HG03457 (cell line): Measurements from ENCODE around the gene MEIOSIN.
"Not testable (repeated sequence)": the region's sequence is repeated elsewhere in the genome, so short reads cannot be mapped to it uniquely, and the experiment has no call there.

Experiments used
- ATAC-seq: cut with Tn5 transposase; IDR thresholded peaks from one replicate; pipeline ENCODE4 v1.9.1; 2021; ENCODE audit warnings: moderate number of reproducible peaks; ENCODE audit not compliant: unreplicated experiment

Gene MEIOSIN

DNA sequence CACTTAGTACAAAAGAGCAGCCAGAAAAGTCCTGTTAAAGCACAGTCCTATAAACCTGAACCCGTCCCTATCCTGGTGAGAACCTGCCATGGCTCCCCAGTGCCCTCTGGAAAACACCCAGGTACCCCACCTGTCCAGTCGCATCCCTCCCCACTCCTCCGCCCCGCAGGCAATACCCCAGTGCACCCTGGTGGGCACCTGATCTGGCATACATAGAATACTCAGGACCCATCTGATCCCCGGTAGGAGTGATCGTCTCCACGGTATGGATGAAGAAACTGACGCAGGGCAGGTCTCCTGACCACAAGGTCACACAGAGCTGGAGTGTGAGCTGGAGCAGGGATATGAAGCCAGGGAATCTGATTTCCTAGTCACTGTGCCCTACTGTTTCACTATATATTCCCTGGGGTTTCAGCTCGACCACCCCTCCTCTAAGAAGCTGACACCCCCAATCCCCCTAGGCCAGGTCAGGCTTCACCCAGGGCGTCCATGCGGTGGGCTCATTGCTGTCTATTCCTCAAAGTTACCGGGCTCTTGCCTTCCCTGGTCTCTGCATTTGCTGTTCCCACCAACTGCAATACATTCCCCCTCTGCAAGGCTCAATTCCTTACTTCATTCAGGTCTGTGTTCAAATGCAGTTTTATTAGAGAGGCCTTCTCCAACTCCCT lies 15.1 kb upstream of the MEIOSIN start:
- ATAC-seq, result no peak

DNA sequence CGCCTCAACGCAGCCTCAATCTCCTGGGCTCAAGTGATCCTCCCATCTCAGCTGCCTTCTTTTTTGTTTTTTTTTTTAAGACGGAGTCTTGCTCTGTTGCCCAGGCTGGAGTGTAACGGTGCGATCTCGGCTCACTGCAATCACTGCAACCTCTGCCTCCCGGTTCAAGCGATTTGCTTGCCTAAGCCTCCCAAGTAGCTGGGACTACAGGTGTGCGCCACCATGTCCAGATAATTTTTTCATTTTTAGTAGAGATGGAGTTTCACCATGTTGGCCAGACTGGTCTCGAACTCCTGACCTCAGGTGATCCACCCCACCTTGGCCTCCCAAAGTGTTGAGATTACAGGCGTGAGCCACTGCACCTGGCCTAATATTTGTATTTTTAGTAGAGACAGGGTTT lies 13.2 kb upstream of the MEIOSIN start:
- not testable (repeated sequence) for ATAC-seq

- ATAC-seq, result not testable (repeated sequence)
Measured at GRCh38 chr19:45728683-45729082, 4.6 kb upstream of the MEIOSIN start.

DNA sequence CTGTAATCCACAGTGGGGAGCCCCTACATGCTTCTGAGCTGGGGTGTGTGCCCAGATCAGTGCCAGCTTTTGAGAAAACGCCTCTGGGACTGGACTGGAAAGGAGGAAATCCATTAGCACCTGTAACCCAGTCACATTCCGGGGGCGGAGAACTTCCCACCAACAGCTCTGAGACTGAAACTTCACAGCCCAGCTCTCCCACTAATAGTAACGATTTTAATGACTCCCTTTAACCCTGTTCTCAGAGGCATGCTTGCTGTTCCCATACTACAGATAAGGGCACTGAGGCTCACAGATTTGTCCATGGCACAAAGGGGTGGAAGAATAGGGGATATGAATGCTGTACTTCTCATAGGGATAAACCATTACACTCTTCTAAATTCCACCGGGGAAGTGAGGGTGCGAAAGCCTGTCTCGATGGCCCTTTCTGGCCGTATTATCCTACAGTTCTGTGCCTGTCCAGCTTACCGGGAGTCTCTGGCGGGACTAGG lies 3.4 kb upstream of the MEIOSIN start:
- ATAC-seq, result no peak

- peak; percentile 66 for ATAC-seq
Measured at GRCh38 chr19:45730368-45731288, 2.6 kb upstream of the MEIOSIN start, which contains the start of gene FBXO46. Gene FBXO46 (minus strand): TSS chr19:45730896. CDS start chr19:45713495, 17,401 bp downstream.

GRCh38 chr19:45739498-45740439 lies 6.5 kb downstream of the MEIOSIN start:
- no peak for ATAC-seq

DNA sequence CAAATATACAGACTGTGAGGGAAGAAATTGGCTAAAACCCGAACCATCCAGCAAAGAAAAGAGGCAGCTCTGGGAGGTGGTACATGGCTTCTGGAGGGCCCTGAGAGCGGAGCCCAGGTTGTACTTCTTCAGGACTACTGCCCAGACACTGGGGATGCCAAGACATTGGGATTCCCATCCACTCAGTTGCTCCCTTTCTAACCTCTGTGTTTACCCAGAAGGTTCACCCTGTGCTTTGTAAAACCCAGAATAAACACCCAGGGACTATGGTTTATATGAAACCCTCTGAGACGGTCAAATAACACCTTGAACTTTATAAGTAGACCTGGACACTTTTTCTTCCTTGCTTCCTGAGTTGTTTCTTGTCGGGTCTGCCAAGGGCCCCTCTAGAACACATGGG lies 9.7 kb downstream of the MEIOSIN start:
- no peak for ATAC-seq

DNA sequence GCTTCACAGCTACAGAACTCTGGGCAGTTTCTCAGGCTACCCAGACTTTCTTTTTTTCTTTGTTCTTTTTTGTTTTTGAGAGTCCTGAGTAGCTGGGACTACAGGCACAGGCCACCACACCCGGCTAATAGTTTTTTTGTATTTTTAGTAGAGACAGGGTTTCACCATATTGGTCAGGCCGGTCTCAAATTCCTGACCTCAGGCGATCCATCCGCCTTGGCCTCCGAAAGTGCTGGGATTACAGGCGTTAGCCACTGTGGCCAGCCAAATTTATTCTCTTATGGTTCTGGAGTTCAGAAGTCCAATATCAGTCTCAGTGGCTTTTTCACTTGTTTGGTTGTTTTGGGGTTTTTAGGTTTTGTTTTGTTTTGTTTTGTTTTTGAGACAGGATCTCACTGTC lies 12.4 kb downstream of the MEIOSIN start:
- no peak for ATAC-seq

- no peak for ATAC-seq
Measured at GRCh38 chr19:45746866-45747265, 13.6 kb downstream of the MEIOSIN start.

GRCh38 chr19:45747513-45747912 lies 14.3 kb downstream of the MEIOSIN start:
- ATAC-seq, result no peak

DNA sequence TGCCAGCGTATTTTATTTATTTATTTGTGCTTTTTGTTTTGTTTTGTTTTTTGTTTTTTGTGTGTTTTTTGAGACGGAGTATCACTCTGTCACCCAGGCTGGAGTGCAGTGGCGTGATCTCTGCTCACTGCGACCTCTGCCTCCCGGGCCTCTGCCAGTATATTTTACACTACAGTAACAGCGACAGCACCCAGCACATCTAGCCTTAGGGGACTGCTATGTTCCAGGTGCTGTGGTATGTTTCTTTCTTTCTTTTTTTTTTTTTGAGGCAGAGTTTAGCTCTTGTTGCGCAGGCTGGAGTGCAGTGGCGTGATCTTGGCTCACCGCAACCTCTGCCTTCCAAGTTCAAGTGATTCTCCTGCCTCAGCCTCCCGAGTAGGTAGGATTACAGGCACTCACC lies 18.2 kb downstream of the MEIOSIN start:
- ATAC-seq, result not testable (repeated sequence)

DNA sequence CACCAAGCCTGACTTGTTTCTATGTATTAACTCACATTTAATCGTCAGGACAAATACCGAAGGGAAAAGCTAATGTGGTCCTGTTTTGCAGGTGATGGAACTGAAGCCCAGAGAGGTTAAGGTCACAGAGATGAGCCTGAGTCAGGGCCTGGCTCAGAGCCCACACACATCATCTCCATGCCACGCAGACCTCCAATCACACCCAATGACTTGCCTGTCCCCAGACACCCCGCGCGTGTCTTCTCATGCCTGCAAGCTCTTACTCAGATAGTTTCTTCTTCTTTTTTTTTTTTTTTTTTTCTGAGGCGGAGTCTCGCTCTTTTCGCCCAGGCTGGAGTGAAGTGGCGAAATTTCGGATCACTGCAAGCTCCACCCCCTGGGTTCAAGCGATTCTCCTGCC lies 19.4 kb downstream of the MEIOSIN start:
- no peak for ATAC-seq

GRCh38 chr19:45753548-45753947 lies 20.3 kb downstream of the MEIOSIN start:
- ATAC-seq, result no peak

DNA sequence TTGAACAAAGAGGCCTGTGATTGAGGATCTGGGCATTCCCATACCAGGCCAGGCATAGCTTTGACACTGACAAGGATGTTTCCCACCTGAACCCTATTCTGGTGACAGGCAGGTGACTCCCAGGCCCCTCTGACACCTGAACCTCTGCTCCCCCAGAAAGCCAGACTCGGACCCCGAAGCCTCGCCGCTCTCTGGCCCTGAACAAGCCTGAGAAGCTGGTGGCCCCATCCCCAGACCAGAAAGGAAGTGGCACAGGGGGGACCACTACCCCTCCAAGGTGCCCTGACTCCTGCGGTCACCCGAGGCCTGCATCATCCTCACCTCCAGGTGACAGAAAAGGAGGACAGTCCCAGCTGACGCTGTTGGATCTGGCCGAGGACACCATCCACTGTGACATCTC lies 21.1 kb downstream of the MEIOSIN start:
- no peak for ATAC-seq

- no peak for ATAC-seq
Measured at GRCh38 chr19:45757695-45758094, 24.5 kb downstream of the MEIOSIN start.

GRCh38 chr19:45758921-45759320 lies 25.7 kb downstream of the MEIOSIN start:
- no peak for ATAC-seq

DNA sequence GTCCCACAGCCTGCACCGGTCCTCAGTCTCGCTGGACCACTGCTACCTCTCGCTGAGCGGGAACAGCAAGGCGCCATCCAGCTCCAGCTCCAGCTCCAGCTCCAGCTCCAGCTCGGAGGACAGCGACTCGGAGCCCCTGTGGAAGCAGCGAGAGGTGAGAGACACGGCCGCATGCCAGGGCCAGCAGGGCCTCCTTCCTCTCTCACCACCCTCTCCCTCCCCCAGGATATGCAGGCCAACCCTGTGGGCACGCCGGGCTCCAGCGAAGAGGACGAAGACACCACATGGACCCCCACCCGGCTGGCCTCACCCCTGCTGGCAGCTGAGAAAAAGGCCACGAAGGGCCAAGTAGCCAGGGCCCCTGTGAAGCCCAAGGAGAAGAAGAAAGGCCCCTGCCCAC lies 28.5 kb downstream of the MEIOSIN start:
- ATAC-seq, result no peak

GRCh38 chr19:45762870-45763631 lies 29.8 kb downstream of the MEIOSIN start:
- no peak for ATAC-seq

DNA sequence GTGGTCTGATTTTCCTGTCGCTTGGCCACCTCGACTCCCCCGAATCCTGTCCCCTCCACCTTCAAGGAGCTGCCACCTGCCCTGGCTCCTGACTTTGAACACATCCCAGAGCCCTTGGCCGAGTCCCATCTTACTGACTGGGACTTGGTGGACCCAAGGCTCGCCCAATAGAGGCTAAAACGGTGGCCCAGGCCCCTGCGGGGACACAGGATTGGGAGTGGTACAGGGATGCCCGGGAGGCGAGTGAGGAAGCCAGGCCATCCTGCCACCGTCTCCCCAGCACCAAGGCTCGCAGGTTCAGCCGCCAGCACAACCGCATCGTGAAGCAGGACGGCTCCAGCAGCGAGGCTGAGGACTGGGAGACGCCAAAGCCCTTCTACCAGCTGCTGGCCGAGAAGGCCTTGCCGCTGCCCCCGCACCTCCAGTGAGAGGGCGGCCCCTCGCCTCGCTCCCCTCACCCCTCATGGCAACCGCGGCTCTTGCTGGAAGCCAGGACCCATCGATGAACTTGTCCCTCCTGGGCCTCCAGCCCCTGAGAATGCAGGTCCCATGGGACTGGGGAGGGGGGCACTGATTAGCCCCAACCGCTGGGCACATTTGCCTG lies 30.6 kb downstream of the MEIOSIN start:
- no peak for ATAC-seq

DNA sequence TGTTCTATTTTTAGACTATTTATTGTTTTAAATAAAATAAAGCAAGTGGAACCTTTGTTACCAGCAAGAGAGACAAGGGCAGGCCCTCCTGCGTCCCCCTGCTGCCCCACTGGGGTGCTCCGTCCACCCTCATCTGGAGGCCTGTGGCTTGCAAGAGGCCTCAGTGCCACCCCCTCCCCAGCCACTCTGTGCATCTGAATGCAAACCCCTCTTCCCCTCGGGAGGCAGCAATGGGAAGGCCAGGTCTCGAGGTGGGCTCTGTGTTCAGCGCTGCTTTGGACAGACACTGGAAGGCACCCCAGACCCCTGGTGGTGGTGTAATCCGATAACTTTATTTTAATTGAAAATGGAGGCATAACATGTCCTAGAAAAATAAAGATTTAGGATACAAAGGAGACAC lies 31.2 kb downstream of the MEIOSIN start:
- ATAC-seq, result no peak
